Esophagus (tissue), 2 donors: ENCODE data around the gene CHMP6. TPM values are rescaled to one million over a fixed set of nuclear protein-coding genes. Genes with fewer than 3 reads are reported as not detected.

Experiments used
- H3K27ac ChIP-seq, 2 donors: one replicate each; pipeline ENCODE4 v1.5.1; 2013; ENCODE audit warnings: low read depth in 2 of 2, mild to moderate bottlenecking in 2 of 2, inconsistent platforms in 1 of 2, low read length in 1 of 2, moderate library complexity in 1 of 2
- H3K27me3 ChIP-seq, 2 donors: one replicate each; pipeline ENCODE4 v1.6.1; 2013; ENCODE audit warnings: low read length in 2 of 2, control low read depth in 1 of 2, mild to moderate bottlenecking in 1 of 2; ENCODE audit not compliant: insufficient read depth in 2 of 2, control insufficient read depth in 1 of 2
- H3K36me3 ChIP-seq, 2 donors: one replicate each; pipeline ENCODE4 v1.6.1; 2013; ENCODE audit warnings: low read length in 1 of 2; ENCODE audit not compliant: control insufficient read depth in 2 of 2, insufficient read depth in 2 of 2
- H3K4me1 ChIP-seq, 2 donors: one replicate each; pipeline ENCODE4 v1.6.1; 2013; ENCODE audit warnings: low read length in 1 of 2; ENCODE audit not compliant: control insufficient read depth in 2 of 2, insufficient read depth in 2 of 2
- H3K4me3 ChIP-seq, 2 donors: one replicate each; pipeline ENCODE4 v1.5.1; 2013; ENCODE audit warnings: low read length in 2 of 2, mild to moderate bottlenecking in 2 of 2, low read depth in 1 of 2, moderate library complexity in 1 of 2
- H3K9me3 ChIP-seq, 2 donors: one replicate each; pipeline ENCODE4 v1.6.1; 2013; ENCODE audit warnings: mild to moderate bottlenecking in 2 of 2, low read depth in 1 of 2, low read length in 1 of 2, moderate library complexity in 1 of 2; ENCODE audit not compliant: control insufficient read depth in 2 of 2, insufficient read depth in 1 of 2
- WGBS, 2 donors: extraction: QIAGEN DNeasy Blood & Tissue Kit; methylation state at CpG; one replicate each; pipeline ENCODE4 v1.1.7; 2013; 5-methylcytosine and 5-hydroxymethylcytosine counted together
- polyA plus RNA-seq, 2 donors: library from polyadenylated mRNA; stranded (reverse); fragments of 200-250 nt; gene quantifications; one replicate each; pipeline ENCODE4 v1.2.3, GENCODE V29; 2013
- donor health status: healthy with polysubstance abuse.
- donor health status: Bipolar disorder and iron deficiency.

Gene CHMP6
- polyA plus RNA-seq, 2 donors: 21.5 to 26.7 TPM

DNA sequence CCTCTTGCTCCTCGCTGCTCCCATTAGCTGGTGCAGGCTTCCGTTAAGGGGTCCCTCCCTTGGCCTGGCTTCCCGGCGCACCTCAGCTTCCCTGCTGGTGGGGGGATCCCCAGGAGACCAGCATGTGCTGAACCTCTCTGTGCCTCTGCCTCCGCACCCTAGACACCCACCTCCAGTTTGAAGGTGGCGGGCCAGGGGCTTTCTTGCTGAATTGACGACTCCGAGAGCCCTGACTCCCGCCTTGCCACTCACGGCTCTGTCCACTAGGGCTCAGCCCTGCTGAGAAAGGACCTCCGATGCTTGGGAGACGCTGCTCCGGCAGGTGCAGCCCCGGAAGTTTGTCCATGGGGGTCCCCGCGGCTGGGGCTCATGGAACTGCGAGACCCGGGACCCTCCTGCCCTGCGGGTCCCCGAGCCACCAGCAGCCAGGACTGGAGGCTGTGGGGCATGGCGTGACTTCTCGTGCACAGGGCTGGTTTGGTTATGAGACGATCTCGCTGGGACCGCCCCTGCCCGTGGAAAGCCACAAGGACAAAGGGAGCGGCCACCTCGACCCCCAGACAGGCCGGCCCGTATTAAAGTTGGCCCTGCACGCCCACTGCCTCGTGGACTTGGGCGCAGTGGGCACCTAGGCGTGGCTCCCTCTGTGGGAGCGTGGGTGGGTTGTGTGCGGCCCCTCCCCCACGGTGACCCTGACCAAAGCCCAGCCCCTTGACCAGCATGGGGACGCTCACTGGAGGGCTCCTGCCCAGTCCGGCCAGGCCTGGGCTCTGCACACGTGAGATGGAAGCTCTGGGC lies 8.1 kb downstream of the CHMP6 start:
- no peak overlapping the region for H3K27ac ChIP-seq
- no peak overlapping the region for H3K4me3 ChIP-seq
- peaks cover 9 to 11% of the 10 kb centered on the region in 2 donors for H3K4me1 ChIP-seq
- 94% methylated on average over 39 to 40 of the region's 40 CpGs for WGBS, 2 donors
- H3K27me3 ChIP-seq: peaks cover 0 to 7% of the 10 kb centered on the region in 2 donors
- no peaks in the 10 kb centered on the region for H3K9me3 ChIP-seq
- peaks cover 10 to 53% of the 10 kb centered on the region in 2 donors for H3K36me3 ChIP-seq

DNA sequence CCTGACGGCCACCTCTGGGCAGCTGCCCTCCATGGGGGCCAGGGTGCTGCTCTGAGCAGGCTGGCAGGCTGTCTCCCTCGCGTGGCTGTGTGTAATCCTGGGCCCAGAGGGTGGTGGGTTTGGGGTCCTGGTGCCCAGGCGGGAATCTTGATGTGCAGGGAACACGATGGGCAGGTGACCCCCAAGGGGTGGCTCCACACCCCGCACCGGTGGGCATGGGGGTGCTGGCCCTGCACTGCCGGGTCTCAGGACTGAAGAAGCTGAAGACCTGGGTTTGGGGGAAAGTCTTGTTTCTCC lies 8.6 kb downstream of the CHMP6 start:
- Histone ChIP-seq H3K27ac (no peak overlapping the region), H3K4me3 (no peak overlapping the region), H3K27me3 (peaks cover 0 to 8% of the 10 kb centered on the region in 2 donors), H3K36me3 (peaks cover 10 to 50% of the 10 kb centered on the region in 2 donors), H3K4me1 (peaks cover 6 to 11% of the 10 kb centered on the region in 2 donors), H3K9me3 (no peaks in the 10 kb centered on the region)
- WGBS, 2 donors: 91 to 94% methylated on average over 8 of the region's 8 CpGs

DNA sequence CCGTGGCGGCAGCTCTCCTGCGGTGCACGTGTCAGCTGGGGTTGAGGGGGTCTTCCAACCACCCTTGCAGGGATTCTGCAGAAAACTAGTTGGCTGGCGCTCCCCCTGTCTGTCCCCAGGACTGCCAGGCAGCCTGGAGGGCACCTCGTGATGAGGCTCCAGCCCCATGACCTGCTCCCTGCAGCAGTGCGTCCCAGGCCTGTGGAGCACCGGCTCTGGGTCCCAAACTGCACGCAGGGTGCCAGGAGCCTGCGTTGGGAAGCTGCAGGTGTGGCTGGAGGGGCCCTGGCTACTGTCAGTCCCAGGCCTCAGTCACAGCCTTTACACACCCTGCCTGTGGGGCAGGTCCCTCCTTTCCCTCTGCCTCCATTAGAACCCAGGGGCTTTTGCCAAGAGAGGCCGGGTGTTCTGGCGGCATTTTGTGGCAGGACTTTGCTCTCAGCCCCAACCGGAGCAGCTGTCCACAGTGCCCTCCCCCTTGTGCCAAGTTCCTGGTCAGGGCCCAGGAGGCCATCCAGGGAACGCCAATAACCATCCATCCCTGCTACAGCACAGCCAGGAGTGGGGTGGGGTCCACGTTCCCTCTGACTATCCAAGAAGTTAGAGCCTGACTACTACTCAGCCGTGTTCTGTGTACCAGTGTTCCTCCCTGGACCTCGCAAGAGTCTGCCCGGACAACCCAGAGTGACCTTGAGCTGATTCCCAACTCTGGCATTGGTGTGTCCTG lies 9.2 kb downstream of the CHMP6 start:
- Histone ChIP-seq H3K4me3 (no peak overlapping the region), H3K4me1 (peaks cover 6 to 11% of the 10 kb centered on the region in 2 donors), H3K36me3 (peaks cover 10 to 45% of the 10 kb centered on the region in 2 donors), H3K9me3 (no peaks in the 10 kb centered on the region), H3K27me3 (peaks cover 0 to 8% of the 10 kb centered on the region in 2 donors), H3K27ac (no peak overlapping the region)
- 71 to 81% methylated on average over 18 of the region's 18 CpGs for WGBS, 2 donors

DNA sequence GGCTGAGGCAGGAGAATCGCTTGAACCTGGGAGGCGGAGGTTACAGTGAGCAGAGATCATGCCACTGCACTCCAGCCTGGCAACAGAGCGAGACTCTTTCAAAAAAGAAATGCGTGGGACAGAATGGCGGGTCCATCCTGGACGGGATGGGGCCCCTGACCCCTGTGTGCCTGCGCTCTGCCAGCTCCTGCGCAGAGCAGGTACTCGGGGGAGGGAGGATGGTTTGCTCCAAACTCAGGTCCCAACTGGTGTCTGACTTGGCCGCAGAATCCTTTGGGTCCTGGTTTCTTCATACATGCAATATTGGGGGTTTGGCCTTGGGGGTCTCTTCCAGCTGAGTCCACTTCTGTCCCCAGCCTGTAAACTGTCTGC lies 10.4 kb downstream of the CHMP6 start:
- WGBS, 2 donors: 68 to 71% methylated on average over 8 to 10 of the region's 10 CpGs
- Histone ChIP-seq H3K36me3 (peaks cover 10 to 34% of the 10 kb centered on the region in 2 donors), H3K9me3 (no peaks in the 10 kb centered on the region), H3K4me1 (peaks cover 6 to 11% of the 10 kb centered on the region in 2 donors), H3K27me3 (peaks cover 0 to 8% of the 10 kb centered on the region in 2 donors), H3K27ac (no peak overlapping the region), H3K4me3 (no peak overlapping the region)

DNA sequence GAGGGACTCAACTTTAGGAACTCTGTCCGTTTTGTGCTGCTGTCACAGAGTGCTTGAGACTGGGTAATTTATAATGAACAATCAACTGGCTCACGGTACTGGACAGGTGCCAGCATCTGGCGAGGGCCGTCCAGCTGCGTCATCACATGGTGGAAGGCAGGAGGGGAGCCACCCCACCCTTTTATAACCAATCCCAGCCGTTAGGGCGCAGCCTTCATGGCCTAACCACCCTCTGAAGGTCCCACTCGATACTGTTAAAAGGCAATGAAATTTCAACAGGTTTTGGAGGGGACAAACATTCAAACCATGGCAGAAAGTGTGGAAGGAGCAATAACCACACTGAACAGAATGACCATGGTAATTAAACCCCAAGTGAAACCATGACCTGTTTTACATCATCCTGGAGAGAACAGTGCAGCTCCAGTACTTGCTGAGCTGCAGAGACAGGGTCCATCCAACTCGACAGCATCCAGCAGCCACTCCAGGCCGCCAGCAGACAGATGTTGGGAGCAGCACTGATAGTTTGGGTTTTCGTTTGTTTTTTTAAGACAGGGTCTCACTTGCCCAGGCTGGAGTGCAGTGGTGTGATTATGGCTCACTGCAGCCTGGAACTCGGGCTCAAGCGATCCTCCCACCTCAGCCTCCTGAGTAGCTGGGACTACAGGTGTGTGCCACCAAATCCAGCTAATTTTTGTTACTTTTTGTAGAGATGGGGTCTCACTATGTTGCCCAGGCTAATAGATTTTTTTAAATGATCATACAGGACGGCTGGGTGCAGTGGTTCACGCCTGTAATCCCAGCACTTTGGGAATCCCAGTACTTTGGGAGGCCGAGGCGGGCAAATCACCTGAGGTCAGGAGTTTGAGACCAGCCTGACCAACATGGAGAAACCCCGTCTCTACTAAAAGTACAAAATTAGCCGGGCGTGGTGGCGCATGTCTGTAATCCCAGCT lies 11.0 kb downstream of the CHMP6 start:
- peaks cover 0 to 8% of the 10 kb centered on the region in 2 donors for H3K27me3 ChIP-seq
- H3K36me3 ChIP-seq: peaks cover 10 to 27% of the 10 kb centered on the region in 2 donors
- H3K9me3 ChIP-seq: no peaks in the 10 kb centered on the region
- H3K4me1 ChIP-seq: peaks cover 6 to 11% of the 10 kb centered on the region in 2 donors
- WGBS, 2 donors: 39 to 45% methylated on average over 18 to 21 of the region's 21 CpGs
- no peak overlapping the region for H3K4me3 ChIP-seq
- H3K27ac ChIP-seq: no peak overlapping the region

DNA sequence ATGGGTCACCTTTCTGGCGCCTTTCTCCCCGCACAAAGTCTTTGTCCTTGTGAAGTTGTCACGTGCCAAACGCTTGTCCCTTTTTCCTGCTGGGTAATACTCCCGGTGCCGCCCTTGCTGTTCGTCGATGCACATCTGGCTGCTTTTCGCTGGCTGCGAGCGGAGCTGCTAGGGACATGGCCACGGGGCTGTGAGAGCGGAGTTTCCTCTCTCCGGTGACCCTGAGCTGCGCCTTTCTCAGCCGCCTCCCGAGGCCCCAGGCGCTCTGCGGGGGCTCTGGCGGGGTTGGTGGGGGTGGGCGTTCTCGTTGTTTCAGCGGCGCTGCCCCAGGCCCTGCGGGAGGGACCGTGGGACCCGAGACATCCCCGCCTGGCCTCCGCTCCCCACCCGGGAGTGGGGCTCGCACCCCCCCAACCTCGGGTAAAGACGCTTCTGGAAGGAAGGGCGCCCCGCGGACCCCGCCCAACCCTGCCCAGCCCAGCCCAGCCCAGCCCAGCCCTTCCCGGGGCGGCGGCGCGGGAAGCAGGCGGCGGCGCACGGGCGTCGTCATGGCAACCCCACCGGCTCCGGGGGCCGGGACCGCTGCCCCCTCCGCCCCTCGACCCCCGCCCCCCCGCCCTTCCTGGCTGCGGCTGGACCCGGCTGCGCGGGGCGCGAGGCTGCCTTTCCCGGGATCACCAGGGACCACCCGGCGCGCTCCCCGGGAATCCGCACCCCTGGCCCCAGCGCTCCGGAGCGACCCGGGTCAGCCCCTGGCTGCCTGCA lies 12.3 kb downstream of the CHMP6 start:
- Histone ChIP-seq H3K4me1 (peaks cover 6 to 11% of the 10 kb centered on the region in 2 donors), H3K9me3 (no peaks in the 10 kb centered on the region), H3K27me3 (peaks cover 0 to 8% of the 10 kb centered on the region in 2 donors), H3K27ac (no peak overlapping the region), H3K36me3 (peaks cover 2 to 15% of the 10 kb centered on the region in 2 donors), H3K4me3 (peak overlapping the region in 1 of 2 donors; percentile 2)
- 4 to 5% methylated on average over 50 to 72 of the region's 72 CpGs for WGBS, 2 donors

DNA sequence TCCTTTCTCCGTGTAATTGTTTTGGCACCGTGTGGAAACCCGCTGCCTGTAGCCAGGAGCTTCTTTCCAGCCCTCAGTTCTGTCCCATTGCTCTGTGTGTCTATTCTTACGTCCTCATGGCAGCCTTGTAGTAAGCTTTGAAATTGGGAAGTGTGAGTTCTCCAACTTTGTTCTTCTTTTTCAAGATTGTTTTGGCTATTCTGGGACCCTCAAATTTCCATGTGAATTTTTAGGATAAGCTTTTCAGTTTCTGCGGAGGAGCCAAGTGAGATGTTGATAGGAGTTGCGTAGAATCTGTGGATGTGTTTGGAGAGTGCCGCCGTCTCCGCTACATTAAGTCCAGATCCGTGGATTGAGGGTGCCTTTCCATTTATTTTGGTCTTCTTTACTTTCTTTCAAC lies 15.2 kb downstream of the CHMP6 start:
- Histone ChIP-seq H3K36me3 (no peaks in the 10 kb centered on the region), H3K4me1 (peaks cover 6 to 11% of the 10 kb centered on the region in 2 donors), H3K27ac (no peak overlapping the region), H3K9me3 (no peaks in the 10 kb centered on the region), H3K4me3 (no peak overlapping the region), H3K27me3 (peaks cover 0 to 8% of the 10 kb centered on the region in 2 donors)
- 65 to 70% methylated on average over 10 of the region's 10 CpGs for WGBS, 2 donors

DNA sequence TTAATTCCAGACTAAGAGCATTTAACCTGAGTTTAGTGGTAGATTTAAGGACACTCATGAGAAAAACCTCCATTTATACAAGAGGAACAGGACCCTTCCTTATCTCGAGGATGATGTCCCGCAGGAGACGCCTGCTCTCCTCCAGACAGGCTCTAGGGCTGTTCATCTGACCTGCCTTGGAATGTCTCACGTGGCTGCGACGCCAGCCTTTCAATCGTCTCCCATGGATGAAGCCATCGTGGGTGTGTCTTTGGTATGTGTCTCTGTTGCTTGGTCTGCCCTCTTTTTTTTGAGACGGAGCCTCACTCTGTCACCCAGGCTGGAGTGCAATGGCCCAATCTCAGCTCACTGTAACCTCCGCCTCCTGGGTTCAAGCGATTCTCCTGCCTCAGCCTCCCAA lies 16.5 kb downstream of the CHMP6 start:
- WGBS, 2 donors: 88% methylated on average over 11 of the region's 11 CpGs
- Histone ChIP-seq H3K27me3 (peaks cover 0 to 8% of the 10 kb centered on the region in 2 donors), H3K27ac (no peak overlapping the region), H3K9me3 (no peaks in the 10 kb centered on the region), H3K36me3 (no peaks in the 10 kb centered on the region), H3K4me3 (no peak overlapping the region), H3K4me1 (peaks cover 6% of the 10 kb centered on the region in 2 donors)
